Astrocyte (in vitro differentiated cells and primary cell): ENCODE results near the gene INVS.

Source experiments
- CTCF ChIP-seq: IDR thresholded peaks from 2 replicates; pipeline ENCODE4 v1.5.1; 2011; ENCODE audit warnings: low read depth, mild to moderate bottlenecking, inconsistent platforms, low read length, moderate library complexity; ENCODE audit not compliant: insufficient read depth
- EZH2 ChIP-seq: IDR thresholded peaks from 2 replicates; pipeline ENCODE4 v1.6.1; 2012; ENCODE audit warnings: mild to moderate bottlenecking, low read length, inconsistent platforms; ENCODE audit not compliant: insufficient read depth

- TF ChIP-seq CTCF (no peak), EZH2 (no peak)
Measured at GRCh38 chr9:100111235-100111634, 12.2 kb downstream of the INVS start.
